Measurements from ENCODE around the gene FBXO34. TPM values are rescaled to one million over a fixed set of nuclear protein-coding genes. Genes with fewer than 3 reads are reported as not detected.

The FBXO34 gene
- total and polyA plus RNA-seq, 9 of the 15 experiments (the other 6 are each of a cell fraction or from before 2014, with no cell fraction given): 6.3 to 24.9 (median 16.2) TPM

DNA sequence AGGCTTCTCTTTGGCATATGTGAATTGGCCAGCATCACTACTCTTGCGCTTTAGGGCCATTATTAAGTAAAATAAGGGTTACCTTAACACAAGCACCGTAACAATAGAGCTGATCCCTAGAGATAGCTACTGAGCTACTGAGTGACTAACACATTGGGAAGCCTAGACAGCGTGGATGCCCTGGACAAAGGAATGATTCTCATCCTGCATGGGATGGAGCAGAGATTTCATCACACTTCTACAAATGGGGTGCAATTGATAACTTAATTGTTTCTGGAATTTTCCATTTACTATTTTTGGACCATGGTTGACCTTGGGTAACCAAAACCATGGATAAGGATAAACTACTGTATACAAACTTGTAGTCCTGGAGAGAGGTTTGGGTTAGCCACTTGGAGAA lies 57.1 kb downstream of the FBXO34 start (continued):
- TF ChIP-seq TARDBP (IDR thresholded peaks at IDR 0.05) (no peak), CBFB (CRISPR knock-in tag; IDR thresholded peaks at IDR 0.05) (no peak), LCOR (CRISPR knock-in tag; IDR thresholded peaks at IDR 0.05) (no peak), HNRNPH1 (optimal IDR thresholded peaks at IDR 0.05; ENCODE audit: low read depth, low read length) (no peak)
- TF ChIP-seq, protein P1, sequence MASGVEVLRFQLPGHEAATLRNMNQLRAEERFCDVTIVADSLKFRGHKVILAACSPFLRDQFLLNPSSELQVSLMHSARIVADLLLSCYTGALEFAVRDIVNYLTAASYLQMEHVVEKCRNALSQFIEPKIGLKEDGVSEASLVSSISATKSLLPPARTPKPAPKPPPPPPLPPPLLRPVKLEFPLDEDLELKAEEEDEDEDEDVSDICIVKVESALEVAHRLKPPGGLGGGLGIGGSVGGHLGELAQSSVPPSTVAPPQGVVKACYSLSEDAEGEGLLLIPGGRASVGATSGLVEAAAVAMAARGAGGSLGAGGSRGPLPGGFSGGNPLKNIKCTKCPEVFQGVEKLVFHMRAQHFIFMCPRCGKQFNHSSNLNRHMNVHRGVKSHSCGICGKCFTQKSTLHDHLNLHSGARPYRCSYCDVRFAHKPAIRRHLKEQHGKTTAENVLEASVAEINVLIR (CRISPR knock-in tag; IDR thresholded peaks at IDR 0.05): no peak

DNA sequence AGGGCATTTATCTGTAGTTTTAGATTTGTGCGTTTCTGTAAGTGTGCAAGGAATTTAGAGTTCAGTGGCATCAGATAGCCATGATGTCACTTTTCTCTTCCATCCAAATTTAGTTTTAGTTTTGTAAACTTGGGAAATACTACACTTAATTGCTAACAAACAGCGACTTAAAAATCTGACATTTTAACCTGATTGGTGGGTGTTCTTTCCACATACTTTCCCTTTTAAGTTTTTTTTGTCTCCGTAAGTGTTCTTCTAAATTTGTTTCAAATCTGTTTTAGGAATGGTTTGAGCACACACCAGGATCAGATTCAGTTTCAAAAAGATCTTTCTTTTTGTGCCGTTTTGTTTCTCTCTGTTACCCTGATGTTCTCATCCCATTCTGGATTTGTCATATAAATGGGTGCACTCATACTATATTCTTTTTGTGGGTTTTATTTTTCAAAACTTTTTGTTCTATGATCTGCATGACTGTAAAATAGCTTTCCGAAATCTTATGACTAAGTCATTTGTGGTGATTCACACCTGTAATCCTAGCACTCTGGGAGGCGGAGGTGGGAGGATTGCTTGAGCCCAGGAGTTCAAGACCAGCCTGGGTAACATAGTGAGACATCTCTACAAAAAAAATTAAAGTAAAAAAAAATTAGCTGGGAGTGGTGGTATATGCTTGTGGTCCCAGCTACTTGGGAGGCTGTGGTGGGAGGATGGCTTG lies 58.9 kb downstream of the FBXO34 start:
- WGBS (ENCODE audit: insufficient coverage, low coverage, missing lambda C conversion rate): 63% methylated on average over 6 of the region's 6 CpGs
- ATAC-seq: no peak
- Histone ChIP-seq H3K9ac (ENCODE audit: insufficient read depth in 1 of 2, low read depth in 2 of 2, low read length in 2 of 2) (no peak overlapping the region), H3K79me2 (ENCODE audit: control insufficient read depth, insufficient read depth, low read length) (peaks cover 65% of the 10 kb centered on the region), H2AFZ (ENCODE audit: low read depth, low read length) (no peak overlapping the region), H3K27me3 (ENCODE audit: control insufficient read depth in 2 of 2, insufficient read depth in 2 of 2, low read length in 2 of 2) (no peaks in the 10 kb centered on the region), H3K4me2 (ENCODE audit: insufficient read depth, low read length) (no peak overlapping the region), H3K9me1 (ENCODE audit: control insufficient read depth, insufficient read depth, low read length) (no peaks in the 10 kb centered on the region), H3K9me3 (replicated peaks; ENCODE audit: control insufficient read depth, insufficient read depth, low read depth, low read length) (no peaks in the 10 kb centered on the region), H3K36me3 (ENCODE audit: control insufficient read depth, insufficient read depth, low read length) (peaks cover 3% of the 10 kb centered on the region; the same call in 1 of the 3 replicates), H3K4me1 (replicated peaks in 1 of 2; ENCODE audit: control insufficient read depth in 2 of 2, insufficient read depth in 2 of 2, low read length in 2 of 2) (peaks cover 0 to 7% of the 10 kb centered on the region in 2 experiments; a peak in 4 of 5 replicates), H3K27ac (ENCODE audit: extremely low read depth, low read depth, low read length) (no peak overlapping the region), H3K4me3 (no peak overlapping the region), H4K20me1 (replicated peaks; ENCODE audit: control insufficient read depth, insufficient read depth, low read length) (peaks cover 4% of the 10 kb centered on the region)
- POLR2A ChIA-PET: no interaction called here
- no peak for FAIRE-seq
- no TSS peak for BruUV-seq (replicated peaks)
- CTCF ChIA-PET (ENCODE audit: low intra/inter-chr PET ratio): no interaction called here
- intact Hi-C loops (cut with micrococcal nuclease): no loop called here
- DNase-seq (ENCODE audit: extremely low read depth in 1 of 4, low spot score in 3 of 4): no peak
- TF ChIP-seq, protein P2, sequence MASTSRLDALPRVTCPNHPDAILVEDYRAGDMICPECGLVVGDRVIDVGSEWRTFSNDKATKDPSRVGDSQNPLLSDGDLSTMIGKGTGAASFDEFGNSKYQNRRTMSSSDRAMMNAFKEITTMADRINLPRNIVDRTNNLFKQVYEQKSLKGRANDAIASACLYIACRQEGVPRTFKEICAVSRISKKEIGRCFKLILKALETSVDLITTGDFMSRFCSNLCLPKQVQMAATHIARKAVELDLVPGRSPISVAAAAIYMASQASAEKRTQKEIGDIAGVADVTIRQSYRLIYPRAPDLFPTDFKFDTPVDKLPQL (IDR thresholded peaks at IDR 0.05; ENCODE audit: extremely low read depth, insufficient read length): no peak
- no peak for TF ChIP-seq RBM25 (IDR thresholded peaks at IDR 0.05; ENCODE audit: low read depth, low read length, severe bottlenecking)
- TF ChIP-seq, protein P3, sequence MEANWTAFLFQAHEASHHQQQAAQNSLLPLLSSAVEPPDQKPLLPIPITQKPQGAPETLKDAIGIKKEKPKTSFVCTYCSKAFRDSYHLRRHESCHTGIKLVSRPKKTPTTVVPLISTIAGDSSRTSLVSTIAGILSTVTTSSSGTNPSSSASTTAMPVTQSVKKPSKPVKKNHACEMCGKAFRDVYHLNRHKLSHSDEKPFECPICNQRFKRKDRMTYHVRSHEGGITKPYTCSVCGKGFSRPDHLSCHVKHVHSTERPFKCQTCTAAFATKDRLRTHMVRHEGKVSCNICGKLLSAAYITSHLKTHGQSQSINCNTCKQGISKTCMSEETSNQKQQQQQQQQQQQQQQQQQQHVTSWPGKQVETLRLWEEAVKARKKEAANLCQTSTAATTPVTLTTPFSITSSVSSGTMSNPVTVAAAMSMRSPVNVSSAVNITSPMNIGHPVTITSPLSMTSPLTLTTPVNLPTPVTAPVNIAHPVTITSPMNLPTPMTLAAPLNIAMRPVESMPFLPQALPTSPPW (CRISPR knock-in tag; IDR thresholded peaks at IDR 0.05): no peak
- no peak for TF ChIP-seq TCF7L2 (IDR thresholded peaks at IDR 0.05; ENCODE audit: low read depth, low read length)
- no peak for TF ChIP-seq POLR3G (IDR thresholded peaks at IDR 0.05; ENCODE audit: extremely low read depth, insufficient read length, insufficient replicate concordance)
- no peak for TF ChIP-seq GABPB2 (CRISPR knock-in tag; conservative IDR thresholded peaks at IDR 0.05)
- no peak for TF ChIP-seq DNMT1 (IDR thresholded peaks at IDR 0.05)
- no peak for TF ChIP-seq ZEB2 (IDR thresholded peaks at IDR 0.05)
- no peak for TF ChIP-seq TEAD1 (CRISPR knock-in tag; IDR thresholded peaks at IDR 0.05)
- no peak for TF ChIP-seq CEBPB (tag; IDR thresholded peaks at IDR 0.05)
- TF ChIP-seq, protein P4, sequence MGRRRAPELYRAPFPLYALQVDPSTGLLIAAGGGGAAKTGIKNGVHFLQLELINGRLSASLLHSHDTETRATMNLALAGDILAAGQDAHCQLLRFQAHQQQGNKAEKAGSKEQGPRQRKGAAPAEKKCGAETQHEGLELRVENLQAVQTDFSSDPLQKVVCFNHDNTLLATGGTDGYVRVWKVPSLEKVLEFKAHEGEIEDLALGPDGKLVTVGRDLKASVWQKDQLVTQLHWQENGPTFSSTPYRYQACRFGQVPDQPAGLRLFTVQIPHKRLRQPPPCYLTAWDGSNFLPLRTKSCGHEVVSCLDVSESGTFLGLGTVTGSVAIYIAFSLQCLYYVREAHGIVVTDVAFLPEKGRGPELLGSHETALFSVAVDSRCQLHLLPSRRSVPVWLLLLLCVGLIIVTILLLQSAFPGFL (CRISPR knock-in tag; IDR thresholded peaks at IDR 0.05): no peak
- TF ChIP-seq CTBP1 (IDR thresholded peaks at IDR 0.05; ENCODE audit: borderline replicate concordance): no peak
- no peak for TF ChIP-seq TRIM28 (IDR thresholded peaks at IDR 0.05)
- in situ Hi-C loops (cut with MboI): no loop called here
